ENCODE results near the gene PDE11A.
"Not testable (repeated sequence)": the region's sequence is repeated elsewhere in the genome, so short reads cannot be mapped to it uniquely, and the experiment has no call there.

Gene PDE11A

DNA sequence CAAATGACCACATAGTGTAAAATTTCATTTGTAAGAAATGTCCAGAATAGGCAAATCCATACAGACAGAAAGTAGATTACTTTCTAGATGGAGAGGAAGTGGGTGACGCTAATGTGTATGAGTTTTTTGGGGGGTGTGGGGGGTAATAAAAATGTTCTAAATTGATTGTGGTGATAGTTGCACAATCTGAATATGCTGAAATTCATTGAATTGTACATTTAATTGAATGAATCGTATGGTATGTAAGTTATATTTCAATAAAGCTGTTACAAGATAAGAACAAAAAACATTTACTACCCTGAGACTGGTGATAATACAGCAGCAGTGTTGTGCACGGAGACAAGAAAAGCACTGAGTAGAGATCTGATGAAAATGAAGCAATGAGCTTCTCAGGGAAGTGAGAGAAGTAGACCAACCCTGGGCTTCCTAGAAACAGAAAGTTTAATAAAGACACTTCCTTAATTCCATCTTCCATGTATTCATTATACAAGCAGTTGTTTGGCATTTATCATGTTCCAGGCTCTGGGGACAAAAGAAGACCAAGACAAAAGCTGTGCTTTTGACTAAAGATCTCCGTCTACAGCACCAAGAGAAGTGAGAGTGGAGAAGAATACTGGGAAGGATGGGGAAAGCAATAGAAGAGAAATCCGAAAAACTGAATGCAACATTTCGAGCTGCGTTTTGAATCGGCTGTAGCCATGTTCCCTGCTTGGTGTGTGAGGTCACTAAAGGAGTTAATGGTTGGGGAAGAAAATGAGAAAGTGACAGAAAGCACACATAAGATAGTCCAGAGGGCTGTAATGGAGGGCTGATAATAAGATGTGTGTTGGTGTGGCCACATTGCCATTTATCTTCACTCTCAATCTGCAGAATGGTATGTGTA is 1.8 kb upstream of the PDE11A start:
- no peak for DNase-seq

DNA sequence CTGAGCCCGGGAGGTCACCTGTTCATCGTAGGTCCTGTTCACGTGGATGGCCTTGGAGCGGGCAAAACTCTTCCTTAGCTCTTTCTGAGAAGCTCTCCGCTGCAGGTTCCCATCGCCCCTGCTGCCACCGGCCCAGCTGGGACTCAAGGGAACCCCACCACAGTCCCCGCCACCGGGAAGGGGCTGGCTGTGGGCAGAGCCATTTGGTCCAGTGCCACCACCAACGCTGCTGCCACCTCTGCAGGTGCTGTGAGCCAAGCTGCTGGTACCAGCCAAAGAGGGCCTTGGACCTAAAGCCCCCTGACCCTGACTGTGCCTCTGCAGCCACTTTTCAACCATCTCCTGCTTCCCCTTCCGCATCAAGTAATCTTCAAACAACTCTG is 586 bp downstream of the PDE11A start:
- no peak for DNase-seq

DNA sequence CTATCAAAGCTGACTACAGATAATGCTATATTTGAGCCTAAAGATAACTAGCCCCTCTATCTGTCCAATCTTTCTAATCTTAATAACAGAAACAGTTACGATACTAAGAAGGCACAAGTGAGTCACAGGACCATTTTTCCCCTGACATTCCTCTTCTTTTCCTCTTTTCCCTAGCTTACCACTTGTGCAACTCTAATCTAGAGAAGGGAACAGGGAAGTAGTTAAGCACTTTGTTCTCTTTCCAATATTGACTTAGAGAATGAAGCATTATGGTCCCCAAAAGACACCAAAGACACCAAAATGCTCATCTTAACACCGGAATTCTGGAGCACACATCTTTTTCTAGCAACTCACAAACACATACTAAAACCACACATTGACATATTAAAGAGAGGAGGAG is 1.8 kb downstream of the PDE11A start:
- DNase-seq = no peak

DNA sequence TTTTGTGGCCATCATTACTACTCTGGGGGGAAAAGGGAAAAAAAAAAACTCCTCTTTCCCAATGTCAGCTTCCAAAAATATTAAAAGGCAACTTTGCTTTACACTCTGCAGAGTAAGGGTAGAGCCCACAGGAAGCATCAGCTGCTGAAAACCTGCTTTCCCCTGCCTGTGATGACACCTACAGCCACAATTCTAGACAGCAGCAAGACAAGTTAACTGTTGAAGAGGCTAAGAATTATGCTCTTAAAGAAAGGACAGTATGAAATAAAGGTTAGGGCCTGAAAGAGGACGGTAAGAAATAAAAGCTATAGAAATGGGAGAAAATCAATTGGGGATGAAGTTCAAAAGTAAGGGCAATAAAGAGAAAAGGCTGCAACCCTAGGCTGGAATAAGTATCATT is 3.0 kb downstream of the PDE11A start:
- DNase-seq = no peak

DNA sequence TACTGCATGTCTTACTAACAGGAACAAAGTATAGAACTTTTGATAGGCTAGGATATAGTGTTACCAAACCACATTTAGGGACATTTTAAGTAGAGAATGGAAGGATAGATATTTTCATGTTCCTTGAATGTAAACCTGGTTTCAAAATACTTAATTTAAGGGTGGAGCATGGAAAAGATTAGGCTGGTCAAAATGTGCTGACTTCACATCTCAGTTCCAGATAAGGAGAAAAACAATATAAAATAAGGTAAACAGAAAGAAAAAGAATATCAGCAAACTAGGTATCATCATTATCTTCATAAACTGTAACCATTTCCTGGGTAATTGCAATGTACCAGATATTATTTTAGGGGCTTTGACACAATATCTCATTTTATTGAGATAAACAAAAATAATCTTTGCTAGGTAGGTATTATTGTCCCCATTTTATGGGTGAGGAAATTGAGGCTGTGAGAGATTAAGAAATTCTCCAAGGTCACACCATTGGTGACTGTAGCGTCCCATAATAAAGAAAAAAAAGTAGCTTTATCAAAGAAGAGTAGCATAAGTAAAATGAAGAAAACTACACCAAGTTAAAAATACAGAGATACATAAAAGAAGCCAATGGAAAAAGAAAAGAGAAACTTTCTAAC is 3.6 kb downstream of the PDE11A start:
- DNase-seq = no peak

DNA sequence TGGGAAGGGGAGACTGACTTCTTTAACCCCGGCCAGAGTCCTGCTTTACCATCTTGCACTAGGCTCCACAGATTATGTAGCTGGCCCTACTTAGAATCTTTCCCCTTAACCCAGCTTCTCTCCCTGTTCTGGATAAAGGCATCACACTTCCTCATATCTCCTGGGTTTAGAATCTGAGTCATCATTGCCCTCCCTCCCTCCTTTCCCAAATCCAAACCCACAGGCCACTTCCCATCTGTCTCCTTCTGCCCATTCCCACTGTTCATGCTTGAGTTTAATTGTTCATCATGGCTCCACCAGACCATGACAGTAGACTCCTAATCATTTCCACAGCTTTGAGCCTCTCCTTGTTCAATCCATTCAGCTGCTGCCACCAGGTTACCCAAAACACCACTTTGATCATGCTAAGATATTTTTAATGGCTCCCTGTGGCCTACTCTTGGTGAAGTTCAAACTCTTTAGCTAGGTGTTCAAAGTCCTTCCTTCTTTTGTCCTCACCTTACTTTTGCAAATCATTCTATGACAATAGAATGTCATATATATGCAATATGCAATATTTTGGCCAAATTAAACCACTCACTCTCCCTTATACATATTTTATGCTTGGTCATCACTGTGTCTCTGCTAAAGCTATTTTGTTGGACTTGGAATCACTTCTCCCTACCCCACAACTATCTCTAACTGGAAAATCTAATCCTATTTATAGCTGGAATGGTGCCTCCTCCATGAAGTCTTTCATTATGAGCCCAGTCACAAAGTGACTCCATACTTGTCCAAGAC is 5.5 kb downstream of the PDE11A start:
- DNase-seq = no peak

DNA sequence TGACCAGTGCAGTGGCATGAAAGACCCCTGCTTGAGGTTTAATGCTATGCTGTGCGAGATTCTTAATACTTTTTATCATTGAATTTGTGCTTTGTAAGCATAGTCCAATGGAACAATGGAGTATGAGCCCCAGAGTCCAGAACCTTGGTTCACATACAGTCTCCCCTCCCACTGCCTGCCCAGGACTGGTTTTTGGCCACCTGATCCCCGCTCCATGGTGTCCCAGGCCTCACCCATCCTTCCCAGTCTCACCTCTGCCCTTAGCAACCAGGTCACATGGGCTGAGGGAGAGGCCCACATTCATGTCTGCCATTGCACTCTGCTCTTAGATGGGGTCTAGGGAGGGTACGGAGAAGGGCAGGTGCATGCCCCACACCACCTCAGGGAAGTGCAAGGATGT is 6.3 kb downstream of the PDE11A start:
- no peak for DNase-seq

DNA sequence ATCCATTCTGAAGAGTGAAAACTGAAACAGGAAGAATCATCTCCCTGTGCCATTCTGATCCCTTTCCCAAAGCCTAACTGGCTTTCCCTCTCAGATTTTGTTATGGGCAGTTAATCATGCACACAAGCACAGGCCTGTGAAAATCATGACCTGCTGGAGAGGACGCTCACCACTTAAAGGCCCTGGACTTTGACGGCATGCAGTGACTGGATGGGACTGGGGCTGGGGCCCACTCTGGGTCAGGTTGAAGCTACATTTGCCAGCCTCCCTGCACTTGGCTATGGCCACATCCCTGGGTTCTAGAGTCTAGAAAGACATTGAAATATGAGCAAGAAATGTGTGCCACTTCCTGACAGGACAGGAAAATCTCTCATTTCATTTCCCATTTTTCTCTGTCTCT is 12.9 kb downstream of the PDE11A start:
- DNase-seq = no peak

DNA sequence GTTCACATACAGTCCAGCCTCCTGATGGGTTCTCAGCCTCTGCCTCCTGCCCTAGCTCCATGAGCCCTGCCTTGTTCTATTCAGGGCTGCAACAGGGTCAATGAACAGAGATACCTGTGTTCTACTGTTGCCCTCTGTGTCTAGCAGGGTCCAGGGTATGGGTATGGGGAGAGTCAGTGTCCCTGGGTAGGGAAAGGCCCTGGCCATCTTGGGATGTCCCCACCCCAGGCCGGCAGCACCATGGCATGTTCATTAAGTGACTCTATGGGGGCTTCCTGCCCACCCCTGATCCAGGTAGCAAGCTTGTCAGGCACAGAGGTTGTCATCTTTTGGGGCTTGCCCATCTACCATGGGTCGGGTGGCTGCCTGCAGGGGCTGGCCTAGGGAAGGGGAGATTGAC is 13.5 kb downstream of the PDE11A start:
- DNase-seq = no peak

DNA sequence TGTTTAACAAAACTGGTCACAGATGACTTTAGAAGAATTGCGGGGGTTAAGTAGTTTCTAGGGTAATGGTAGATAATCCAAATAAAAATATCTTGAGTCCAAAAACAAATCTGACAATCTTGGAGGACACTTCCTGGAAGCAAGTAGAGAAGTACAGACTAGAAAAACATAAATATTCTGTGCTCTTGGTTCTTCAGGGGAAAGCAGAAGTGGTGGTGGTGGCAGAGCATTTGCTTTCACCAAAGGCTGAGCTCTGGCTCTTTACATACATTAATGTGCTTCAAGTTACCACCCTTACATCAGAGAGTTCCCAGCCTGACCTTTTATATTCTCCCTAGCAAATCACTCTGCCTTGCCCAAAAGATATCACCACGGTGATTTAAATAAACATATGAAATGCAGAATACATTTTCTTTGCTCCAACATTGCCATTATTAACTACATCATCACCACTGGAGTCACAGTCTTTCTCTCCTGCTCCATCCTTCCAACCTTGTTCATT is 15.3 kb downstream of the PDE11A start:
- DNase-seq = no peak

DNA sequence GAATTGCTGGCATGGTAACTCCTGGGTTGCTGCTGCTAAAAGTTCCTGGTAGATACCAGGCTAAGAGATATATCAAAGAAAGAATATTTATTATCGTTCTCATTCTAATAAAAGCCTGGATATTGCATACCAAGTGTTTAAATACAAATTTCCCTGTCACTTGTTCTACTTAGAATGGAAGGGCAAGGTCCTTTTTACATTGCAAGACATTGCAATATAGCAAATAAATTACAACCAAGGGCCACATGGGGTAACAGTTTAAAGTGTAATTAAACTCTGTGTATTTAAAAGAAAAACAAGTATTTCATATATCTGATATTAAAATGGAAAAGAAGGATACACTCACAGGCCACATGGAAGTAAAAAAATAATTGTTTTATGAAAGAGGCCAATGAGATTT is 16.2 kb downstream of the PDE11A start:
- DNase-seq = no peak

DNA sequence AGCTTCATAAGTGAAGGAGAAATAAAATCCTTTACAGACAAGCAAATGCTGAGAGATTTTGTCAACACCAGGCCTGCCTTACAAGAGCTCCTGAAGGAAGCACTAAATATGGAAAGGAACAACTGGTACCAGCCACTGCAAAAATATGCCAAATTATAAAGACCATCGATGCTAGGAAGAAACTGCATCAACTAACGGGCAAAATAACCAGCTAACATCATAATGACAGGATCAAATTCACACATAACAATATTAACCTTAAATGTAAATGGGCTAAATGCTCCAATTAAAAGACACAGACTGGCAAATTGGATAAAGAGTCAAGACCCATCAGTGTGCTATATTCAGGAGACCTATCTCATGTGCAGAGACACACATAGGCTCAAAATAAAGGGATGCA is 21.3 kb downstream of the PDE11A start:
- not testable (repeated sequence) for DNase-seq

DNA sequence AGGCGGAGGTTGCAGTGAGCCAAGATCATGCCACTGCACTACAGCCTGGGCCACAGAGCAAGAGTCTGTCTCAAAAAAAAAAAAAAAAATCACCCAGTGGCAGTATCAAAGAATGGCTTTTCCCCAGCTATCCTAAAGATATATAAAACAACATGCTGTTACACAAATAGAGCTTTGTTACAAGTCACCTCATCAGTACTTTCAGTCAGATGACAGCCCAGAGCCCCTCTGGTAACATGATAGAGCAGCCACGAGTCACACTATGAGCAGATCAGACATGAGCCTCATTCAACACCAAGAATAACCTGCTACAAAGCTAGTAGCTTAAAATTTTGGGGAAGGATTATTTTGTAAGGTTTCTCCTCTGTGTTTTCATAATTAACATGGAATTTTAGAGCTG is 25.2 kb downstream of the PDE11A start:
- no peak for DNase-seq

DNA sequence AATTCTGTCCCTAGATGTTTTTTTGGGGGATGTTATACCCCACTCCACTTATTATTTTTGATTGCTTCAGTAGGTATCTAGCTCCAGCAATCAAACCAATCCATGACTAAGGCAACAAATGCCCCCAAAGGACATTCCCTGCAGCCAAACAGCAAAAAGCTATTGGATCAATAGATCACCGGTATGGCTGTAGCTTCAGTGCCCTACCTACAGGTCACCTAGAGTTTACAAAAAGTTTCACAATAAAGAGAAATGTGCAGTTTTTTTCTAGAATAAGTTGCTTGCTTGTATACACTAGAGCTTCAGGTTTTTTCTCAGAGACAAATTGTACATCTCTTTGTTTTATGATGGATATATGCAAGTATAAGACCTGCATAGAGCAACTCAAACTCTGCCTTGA is 27.7 kb downstream of the PDE11A start:
- DNase-seq = no peak

DNA sequence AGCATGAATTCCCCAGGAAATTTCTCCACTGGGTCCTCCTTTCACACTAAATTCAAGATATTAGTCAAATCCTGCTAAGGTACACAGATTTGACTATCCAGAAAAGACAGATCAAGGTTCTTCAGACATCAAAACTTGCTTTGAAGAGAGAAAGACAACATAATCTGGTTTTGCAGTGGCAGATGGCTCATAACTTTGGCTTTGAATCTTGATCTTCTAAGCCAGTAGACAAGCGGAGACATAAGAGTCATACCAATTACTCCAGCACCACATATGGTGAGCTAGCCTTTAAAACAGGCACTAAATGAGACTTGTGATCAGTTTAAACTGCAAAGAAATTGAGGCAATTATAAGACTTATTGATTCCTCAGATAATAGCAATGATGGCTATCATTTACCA is 29.3 kb downstream of the PDE11A start:
- no peak for DNase-seq

DNA sequence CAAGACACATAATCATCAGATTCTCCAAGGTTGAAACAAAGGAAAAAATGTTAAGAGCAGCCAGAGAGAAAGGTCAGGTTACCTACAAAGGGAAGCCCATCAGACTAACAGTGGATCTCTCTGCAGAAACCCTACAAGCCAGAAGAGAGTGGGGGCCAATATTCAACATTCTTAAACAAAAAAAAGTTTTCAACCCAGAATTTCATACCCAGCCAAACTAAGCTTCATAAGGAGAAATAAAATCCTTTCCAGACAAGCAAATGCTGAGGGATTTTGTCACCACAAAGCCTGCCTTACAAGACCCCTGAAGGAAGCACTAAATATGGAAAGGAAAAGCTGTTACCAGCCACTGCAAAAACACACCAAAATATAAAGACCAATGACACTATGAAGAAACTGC is 39.0 kb downstream of the PDE11A start:
- DNase-seq = not testable (repeated sequence)

DNA sequence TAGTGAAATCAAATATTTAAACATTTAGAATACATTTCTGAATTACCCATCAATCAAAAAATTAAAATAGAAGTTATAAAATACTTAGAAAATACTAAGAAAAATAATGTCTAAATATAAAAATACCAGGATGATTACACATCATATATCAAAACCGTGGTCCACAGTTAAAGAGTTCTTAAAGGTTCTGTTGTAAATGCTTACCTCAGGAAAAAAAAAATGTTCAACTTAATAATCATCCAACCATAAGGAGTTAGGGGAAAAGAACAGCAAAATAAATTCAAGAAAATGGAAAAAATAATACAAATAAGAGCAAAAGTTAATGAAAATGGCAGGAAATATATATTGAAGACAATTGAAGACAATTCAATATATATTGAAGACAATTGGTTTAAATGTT is 43.2 kb downstream of the PDE11A start:
- DNase-seq = no peak

DNA sequence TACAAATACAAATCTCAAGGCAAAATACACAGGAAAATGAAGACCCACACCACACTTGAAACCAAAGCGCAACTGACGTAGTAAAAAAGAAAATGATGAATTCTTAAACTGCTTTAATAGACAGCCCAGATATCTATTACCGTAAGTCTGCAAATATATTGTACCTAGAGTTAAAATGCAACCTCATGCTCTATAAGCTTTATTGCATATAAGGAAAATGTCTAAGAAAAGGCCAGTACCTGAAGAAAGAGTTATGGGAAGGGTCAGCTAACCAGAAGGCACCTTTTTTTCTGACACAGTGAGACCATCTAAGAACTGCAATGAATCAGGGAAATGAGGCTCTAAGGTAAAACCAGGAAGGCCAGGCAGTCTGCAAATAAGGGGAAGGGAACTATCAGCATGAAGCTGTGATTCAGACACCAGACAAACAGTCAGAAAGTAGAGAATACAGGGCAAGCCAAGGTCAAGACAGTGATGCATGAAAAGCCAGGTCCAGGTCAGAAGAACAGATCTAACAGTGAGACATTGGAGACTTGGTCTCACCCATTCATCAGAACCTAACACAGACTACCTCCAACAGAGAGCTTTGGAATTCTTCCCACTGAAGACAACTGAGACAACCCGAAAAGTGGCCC is 46.9 kb downstream of the PDE11A start:
- DNase-seq = no peak

DNA sequence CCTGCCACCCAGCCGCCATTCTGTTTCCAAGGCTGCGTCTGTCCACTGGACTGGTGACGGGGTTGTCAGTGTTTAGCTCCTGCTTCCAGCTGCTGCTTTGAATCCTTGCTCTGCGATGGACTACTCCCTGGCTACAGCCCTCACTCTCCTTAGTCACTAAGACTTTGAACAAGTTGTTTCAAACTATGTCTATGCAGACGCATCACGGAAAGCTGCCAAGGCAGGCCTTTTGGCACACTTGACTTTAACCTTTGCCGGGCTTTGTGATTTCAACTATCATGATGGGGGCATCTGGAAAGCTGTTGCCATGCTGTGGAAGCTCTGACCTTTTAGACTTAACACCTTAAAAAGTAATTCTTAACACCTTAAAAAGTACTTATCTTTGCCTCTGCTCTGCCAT is 54.4 kb downstream of the PDE11A start:
- DNase-seq = no peak

DNA sequence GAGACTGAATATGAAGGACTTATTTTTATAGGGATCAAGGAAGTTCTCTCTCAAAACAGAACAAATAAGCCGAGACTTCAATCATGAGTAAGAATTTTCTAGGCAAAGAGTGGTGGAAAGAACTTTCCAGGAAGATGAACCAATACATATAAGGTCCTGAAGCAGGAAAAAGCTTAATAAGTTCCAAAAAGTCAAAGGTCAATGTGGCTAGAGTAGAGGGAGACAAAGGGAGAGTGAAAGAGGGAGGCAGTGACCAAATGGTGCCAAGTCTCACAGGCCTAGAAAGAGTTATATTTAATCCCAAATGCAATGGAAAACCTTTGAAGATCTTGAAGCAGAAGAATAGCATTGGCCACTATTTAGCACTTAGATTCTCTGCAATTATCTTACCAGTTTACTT is 56.0 kb downstream of the PDE11A start:
- no peak for DNase-seq

DNA sequence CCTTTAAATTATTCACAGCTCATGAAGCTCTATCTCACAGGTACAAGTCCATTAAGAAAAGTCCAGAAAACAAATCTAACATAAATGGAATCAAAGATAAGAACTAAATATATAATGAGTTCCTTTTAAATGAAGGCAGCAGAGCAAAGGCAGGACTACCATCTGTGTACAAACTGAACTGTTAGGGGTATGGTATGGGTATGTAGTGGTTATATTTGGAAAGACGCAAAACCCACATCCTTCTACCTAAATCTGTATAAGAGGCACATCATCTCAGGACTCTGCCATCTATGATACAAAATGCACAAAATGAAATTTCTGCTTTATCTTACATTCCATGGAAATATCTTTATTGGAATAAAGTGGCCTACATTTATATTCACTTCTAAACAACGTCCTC is 59.9 kb downstream of the PDE11A start:
- no peak for DNase-seq

DNA sequence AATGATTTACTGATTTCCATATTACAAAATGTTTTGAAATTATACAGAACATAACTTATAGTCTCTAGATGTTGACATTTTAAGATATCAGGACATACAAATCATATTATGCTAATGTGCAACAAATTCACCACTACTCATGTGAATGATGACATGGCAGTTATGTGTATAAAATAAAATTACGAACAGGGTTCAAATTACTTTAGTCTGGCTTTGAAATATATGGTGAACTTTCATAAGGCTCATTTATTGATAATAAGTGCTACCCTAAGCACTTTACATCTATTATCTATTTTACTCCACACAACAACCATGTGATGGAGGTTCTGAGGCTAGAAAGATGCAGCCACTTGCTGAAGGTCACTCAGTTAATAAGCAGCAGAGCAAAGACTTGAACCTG is 62.8 kb downstream of the PDE11A start:
- DNase-seq = no peak

DNA sequence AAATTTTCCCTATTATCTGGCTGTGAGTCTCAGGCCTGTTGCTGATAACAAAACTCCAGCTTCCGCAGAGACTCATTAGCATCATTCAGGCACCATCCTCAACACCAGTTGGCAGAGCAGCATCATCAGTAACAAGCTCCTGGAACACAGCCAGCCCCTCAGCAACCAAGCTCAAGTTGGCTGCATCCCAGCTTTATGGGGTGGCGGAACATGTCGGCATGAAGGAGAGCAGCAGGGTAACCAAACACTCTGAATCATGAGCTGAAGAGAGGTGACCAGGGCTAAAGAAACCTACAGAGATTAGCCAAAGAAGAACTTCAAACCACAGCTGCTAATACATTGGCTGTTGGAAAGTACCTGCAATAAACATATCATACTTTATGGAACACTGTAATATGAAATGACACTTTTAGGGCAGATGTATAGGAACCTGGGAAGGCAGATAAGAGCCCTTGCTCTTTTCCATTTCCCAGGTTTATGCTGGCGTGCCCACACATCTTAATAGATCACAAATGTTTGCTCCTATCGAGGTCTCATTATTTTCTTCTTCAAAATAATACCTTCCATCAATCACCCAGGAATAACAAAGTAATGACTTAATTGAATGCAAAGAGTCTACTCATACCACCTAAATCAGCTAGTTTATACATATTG is 63.8 kb downstream of the PDE11A start:
- no peak for DNase-seq
